ENCODE measurements around the gene DMRTA2.
"Not testable (repeated sequence)": the region's sequence is repeated elsewhere in the genome, so short reads cannot be mapped to it uniquely, and the experiment has no call there.

The DMRTA2 gene

DNA sequence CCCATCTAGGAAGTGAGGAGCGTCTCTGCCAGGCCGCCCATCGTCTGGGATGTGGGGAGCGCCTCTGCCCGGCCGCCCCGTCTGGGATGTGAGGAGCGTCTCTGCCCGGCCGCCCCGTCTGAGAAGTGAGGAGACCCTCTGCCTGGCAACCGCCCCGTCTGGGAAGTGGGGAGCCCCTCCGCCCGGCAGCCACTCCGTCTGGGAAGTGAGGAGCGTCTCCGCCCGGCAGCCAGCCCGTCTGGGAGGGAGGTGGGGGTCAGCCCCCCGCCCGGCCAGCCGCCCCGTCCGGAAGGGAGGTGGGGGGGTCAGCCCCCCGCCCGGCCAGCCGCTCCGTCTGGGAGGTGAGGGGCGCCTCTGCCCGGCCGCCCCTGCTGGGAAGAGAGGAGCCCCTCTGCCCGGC, 41.7 kb downstream of the DMRTA2 start:
- DNase-seq (ENCODE audit: low read depth in 2 of 2), result not testable (repeated sequence)

- no peak for DNase-seq (ENCODE audit: low read depth in 2 of 2)
Measured at GRCh38 chr1:50378770-50379169, 44.5 kb downstream of the DMRTA2 start.

DNA sequence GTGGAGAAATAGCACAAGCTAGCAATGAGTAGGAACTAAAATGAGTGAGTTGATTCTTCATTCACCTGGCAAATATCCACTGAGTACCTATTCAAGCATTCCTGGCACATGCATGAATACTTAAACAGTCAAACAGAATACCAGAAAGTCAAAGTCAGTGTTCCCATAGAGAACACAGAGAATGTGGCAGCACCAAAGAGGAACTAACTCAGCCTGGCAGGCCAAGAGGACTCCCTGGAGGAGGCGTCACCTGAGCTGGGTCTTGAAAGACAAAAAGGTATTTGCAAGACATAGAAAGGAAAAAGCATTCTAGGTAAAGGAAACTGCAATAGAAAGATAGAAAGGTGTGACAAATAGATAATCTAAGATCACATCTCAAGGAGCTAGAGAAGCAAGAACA, 49.7 kb downstream of the DMRTA2 start:
- no peak for DNase-seq (ENCODE audit: low read depth in 2 of 2)

- no peak for DNase-seq (ENCODE audit: low read depth in 2 of 2)
Measured at GRCh38 chr1:50371749-50372148, 51.5 kb downstream of the DMRTA2 start.

DNA sequence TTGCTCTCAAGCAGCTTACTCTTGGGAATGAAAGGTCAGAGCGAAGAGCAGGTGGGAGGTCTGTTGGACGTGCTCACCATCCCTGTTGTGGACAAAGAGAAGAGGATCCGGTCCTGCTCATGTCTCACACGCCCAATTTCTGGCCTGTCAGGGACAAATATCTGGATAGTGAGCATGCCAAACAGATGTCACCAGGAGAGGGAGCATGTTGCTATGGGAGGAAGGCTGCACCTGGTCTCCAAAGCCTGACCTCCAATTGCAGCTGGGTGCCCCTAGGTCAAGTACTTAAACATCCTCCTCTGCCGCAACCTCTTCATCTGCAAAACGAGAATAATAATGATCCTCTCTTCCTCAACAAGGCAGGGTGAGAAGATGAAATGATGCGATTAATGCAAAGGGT, 53.4 kb downstream of the DMRTA2 start:
- DNase-seq (ENCODE audit: low read depth in 2 of 2), result no peak

GRCh38 chr1:50369008-50369634, 54.1 kb downstream of the DMRTA2 start:
- no peak for DNase-seq (ENCODE audit: low read depth in 2 of 2)

- no peak for DNase-seq (ENCODE audit: low read depth in 2 of 2)
Measured at GRCh38 chr1:50368179-50369007, 54.9 kb downstream of the DMRTA2 start.
